ENCODE data around the gene SLC22A16. TPM values are rescaled to one million over a fixed set of nuclear protein-coding genes. Genes with fewer than 3 reads are reported as not detected.

SLC22A16 gene
- total RNA-seq, 3 donors from 2014 or later (not counting 1 experiment from before 2014, with no cell fraction given), result not detected

DNA sequence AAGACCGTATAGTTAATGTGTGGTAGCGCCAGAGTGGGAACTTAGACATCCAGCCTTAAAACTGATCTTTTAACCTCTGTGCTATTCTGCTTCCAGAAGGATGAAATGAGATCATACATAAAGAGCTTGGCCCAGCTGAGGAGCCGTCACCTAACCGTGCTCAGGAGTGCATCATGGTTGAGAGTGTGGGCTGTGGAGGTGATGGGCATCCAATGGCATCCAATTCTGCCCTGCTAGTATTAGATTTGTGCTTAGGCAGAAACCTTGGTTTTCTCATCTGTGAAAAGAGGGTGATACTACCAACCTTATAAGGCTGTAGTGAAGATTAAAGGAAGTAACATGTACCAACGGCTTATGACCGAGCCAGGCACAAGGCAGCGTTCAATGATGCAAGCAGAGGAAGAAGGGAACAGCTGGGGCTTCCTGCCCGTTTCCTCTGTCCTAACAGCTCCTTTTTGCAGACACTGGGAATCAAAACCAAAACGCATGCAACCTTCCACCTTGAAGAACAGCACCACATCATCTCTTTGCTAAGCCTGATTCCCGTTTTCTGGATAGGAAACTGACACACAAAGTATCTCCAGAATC, 1.3 kb downstream of the SLC22A16 start:
- no peak overlapping the region for H3K27ac Mint-ChIP-seq
- Histone ChIP-seq H3K36me3 (ENCODE audit: control insufficient read depth, insufficient read depth, low read length) (no peaks in the 10 kb centered on the region), H3K9me3 (ENCODE audit: control insufficient read depth, insufficient read depth, low read length) (no peaks in the 10 kb centered on the region), H3K27me3 (ENCODE audit: control insufficient read depth, insufficient read depth, low read length) (peaks cover 4% of the 10 kb centered on the region), H3K4me1 (ENCODE audit: control insufficient read depth, insufficient read depth, low read length) (peaks cover 5% of the 10 kb centered on the region), H3K27ac (ENCODE audit: low read length) (no peak overlapping the region), H3K4me3 (ENCODE audit: low read length) (no peak overlapping the region)
- WGBS (ENCODE audit: insufficient coverage), result 23% methylated on average over 10 of the region's 10 CpGs
- no peaks in the 10 kb centered on the region for H3K36me3 Mint-ChIP-seq
- H3K4me1 Mint-ChIP-seq, result peaks cover 7 to 12% of the 10 kb centered on the region in 2 donors
- no peaks in the 10 kb centered on the region for H3K9me3 Mint-ChIP-seq
- TF ChIP-seq, protein P1, sequence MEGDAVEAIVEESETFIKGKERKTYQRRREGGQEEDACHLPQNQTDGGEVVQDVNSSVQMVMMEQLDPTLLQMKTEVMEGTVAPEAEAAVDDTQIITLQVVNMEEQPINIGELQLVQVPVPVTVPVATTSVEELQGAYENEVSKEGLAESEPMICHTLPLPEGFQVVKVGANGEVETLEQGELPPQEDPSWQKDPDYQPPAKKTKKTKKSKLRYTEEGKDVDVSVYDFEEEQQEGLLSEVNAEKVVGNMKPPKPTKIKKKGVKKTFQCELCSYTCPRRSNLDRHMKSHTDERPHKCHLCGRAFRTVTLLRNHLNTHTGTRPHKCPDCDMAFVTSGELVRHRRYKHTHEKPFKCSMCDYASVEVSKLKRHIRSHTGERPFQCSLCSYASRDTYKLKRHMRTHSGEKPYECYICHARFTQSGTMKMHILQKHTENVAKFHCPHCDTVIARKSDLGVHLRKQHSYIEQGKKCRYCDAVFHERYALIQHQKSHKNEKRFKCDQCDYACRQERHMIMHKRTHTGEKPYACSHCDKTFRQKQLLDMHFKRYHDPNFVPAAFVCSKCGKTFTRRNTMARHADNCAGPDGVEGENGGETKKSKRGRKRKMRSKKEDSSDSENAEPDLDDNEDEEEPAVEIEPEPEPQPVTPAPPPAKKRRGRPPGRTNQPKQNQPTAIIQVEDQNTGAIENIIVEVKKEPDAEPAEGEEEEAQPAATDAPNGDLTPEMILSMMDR (IDR thresholded peaks at IDR 0.05), result no peak
- ATAC-seq (peak in 1 of 3 donors; percentile 65), DNase-seq (peak in 1 of 2 donors; percentile 4)
- intact Hi-C loops (cut with micrococcal nuclease), result no loop called here
- peaks cover 36 to 54% of the 10 kb centered on the region in 2 donors for H3K27me3 Mint-ChIP-seq (ENCODE audit: low read depth in 2 of 2)
- H3K4me3 Mint-ChIP-seq, result peak overlapping the region; percentile 55

DNA sequence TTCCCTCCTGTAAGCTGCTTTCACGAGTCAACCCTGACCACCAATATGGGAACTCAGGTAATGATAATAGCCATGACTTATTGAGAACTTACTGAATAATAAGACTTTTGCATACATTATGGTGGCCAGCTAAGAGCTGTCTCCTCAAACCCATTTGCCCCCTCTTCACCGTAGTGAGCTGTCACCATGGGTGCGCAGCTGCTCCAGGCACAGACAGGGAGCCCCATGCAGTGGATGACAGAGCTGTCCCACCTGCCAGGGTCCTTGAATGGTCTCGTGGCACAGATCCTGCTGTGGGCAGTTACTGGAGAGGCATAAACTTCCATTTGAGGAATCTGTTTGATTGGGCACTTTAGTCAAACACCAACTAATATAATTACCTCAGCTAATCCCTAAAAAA, 1.9 kb downstream of the SLC22A16 start:
- Mint-ChIP-seq H3K27ac (no peak overlapping the region), H3K4me1 (peaks cover 7 to 12% of the 10 kb centered on the region in 2 donors), H3K36me3 (no peaks in the 10 kb centered on the region), H3K4me3 (no peak overlapping the region), H3K27me3 (ENCODE audit: low read depth in 2 of 2) (peaks cover 36 to 49% of the 10 kb centered on the region in 2 donors), H3K9me3 (no peaks in the 10 kb centered on the region)
- 93% methylated on average over 4 of the region's 4 CpGs for whole genome bisulfite sequencing (ENCODE audit: insufficient coverage)
- Histone ChIP-seq H3K36me3 (ENCODE audit: control insufficient read depth, insufficient read depth, low read length) (no peaks in the 10 kb centered on the region), H3K9me3 (ENCODE audit: control insufficient read depth, insufficient read depth, low read length) (no peaks in the 10 kb centered on the region), H3K4me1 (ENCODE audit: control insufficient read depth, insufficient read depth, low read length) (peaks cover 5% of the 10 kb centered on the region), H3K27ac (ENCODE audit: low read length) (no peak overlapping the region), H3K4me3 (ENCODE audit: low read length) (no peak overlapping the region), H3K27me3 (ENCODE audit: control insufficient read depth, insufficient read depth, low read length) (peaks cover 4% of the 10 kb centered on the region)
- DNase-seq, result no peak
- TF ChIP-seq, protein P1 (IDR thresholded peaks at IDR 0.05), result no peak
- intact Hi-C loops (cut with micrococcal nuclease), result no loop called here
- no peak for ATAC-seq

DNA sequence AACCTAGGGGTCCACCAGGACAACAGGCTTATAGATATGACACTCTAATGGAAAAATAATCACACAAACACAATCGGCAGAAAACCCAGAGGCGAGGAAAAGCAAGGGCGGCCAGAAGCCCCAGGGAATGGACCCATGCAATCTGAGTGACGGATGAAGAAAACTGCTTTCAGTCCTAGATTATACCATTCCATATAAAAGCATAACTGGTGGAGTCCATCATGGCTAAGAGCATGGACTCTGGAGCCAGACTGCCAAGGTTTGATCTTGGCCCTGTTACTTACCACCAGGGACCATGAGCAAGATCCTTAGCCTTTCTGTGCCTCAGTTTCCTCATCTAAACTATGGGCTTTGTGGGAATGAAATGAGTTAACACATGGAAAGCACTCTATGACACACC, 3.7 kb downstream of the SLC22A16 start:
- no peaks in the 10 kb centered on the region for H3K9me3 Mint-ChIP-seq
- no peaks in the 10 kb centered on the region for H3K36me3 Mint-ChIP-seq
- no peak for DNase-seq
- peaks cover 7 to 12% of the 10 kb centered on the region in 2 donors for H3K4me1 Mint-ChIP-seq
- ATAC-seq, result no peak
- H3K4me1 ChIP-seq (ENCODE audit: control insufficient read depth, insufficient read depth, low read length), result peaks cover 5% of the 10 kb centered on the region
- H3K9me3 ChIP-seq (ENCODE audit: control insufficient read depth, insufficient read depth, low read length), result no peaks in the 10 kb centered on the region
- H3K36me3 ChIP-seq (ENCODE audit: control insufficient read depth, insufficient read depth, low read length), result no peaks in the 10 kb centered on the region
- intact Hi-C loops (cut with micrococcal nuclease), result no loop called here
- no peak overlapping the region for H3K27ac ChIP-seq (ENCODE audit: low read length)
- H3K27me3 Mint-ChIP-seq (ENCODE audit: low read depth in 2 of 2), result peaks cover 25 to 33% of the 10 kb centered on the region in 2 donors
- no peak overlapping the region for H3K27ac Mint-ChIP-seq
- 97% methylated on average over 4 of the region's 4 CpGs for WGBS (ENCODE audit: insufficient coverage)
- no peak overlapping the region for H3K4me3 Mint-ChIP-seq
- H3K27me3 ChIP-seq (ENCODE audit: control insufficient read depth, insufficient read depth, low read length), result peaks cover 4% of the 10 kb centered on the region
- TF ChIP-seq, protein P1 (IDR thresholded peaks at IDR 0.05), result no peak
- H3K4me3 ChIP-seq (ENCODE audit: low read length), result no peak overlapping the region

Measured in natural killer cell (primary cell).